HG02884 (cell line): Measurements from ENCODE around the gene THADA.
"Not testable (repeated sequence)": the region's sequence is repeated elsewhere in the genome, so short reads cannot be mapped to it uniquely, and the experiment has no call there.

ENCODE experiments used
- ATAC-seq: cut with Tn5 transposase; IDR thresholded peaks from one replicate; pipeline ENCODE4 v1.9.1; 2021; ENCODE audit warnings: mild to moderate bottlenecking, moderate library complexity; ENCODE audit not compliant: unreplicated experiment

THADA gene

GRCh38 chr2:43605079-43605655 lies 9.3 kb upstream of the THADA start:
- no peak for ATAC-seq

GRCh38 chr2:43604674-43605073 lies 8.8 kb upstream of the THADA start:
- ATAC-seq: no peak

- not testable (repeated sequence) for ATAC-seq
Observed at GRCh38 chr2:43600596-43600995, 4.8 kb upstream of the THADA start.

GRCh38 chr2:43594875-43595274 lies 963 bp downstream of the THADA start:
- ATAC-seq: no peak

- no peak for ATAC-seq
Observed at GRCh38 chr2:43593254-43593653, 2.6 kb downstream of the THADA start.

- ATAC-seq: no peak
Observed at GRCh38 chr2:43592443-43592842, 3.4 kb downstream of the THADA start.

- ATAC-seq: no peak
Observed at GRCh38 chr2:43585708-43586107, 10.1 kb downstream of the THADA start.

- no peak for ATAC-seq
Observed at GRCh38 chr2:43579275-43579981, 16.4 kb downstream of the THADA start.

- no peak for ATAC-seq
Observed at GRCh38 chr2:43576981-43577892, 18.6 kb downstream of the THADA start.

GRCh38 chr2:43572244-43572643 lies 23.6 kb downstream of the THADA start:
- no peak for ATAC-seq

- ATAC-seq: peak; percentile 69
Observed at GRCh38 chr2:43569921-43570320, 25.9 kb downstream of the THADA start.

- ATAC-seq: no peak
Observed at GRCh38 chr2:43568228-43568627, 27.6 kb downstream of the THADA start.

- no peak for ATAC-seq
Observed at GRCh38 chr2:43566461-43566729, 29.4 kb downstream of the THADA start.

GRCh38 chr2:43563679-43564078 lies 32.2 kb downstream of the THADA start:
- ATAC-seq: no peak

- no peak for ATAC-seq
Observed at GRCh38 chr2:43560231-43560547, 35.6 kb downstream of the THADA start.

GRCh38 chr2:43559391-43560230 lies 36.2 kb downstream of the THADA start:
- peak; percentile 79 for ATAC-seq

GRCh38 chr2:43557196-43557595 lies 38.6 kb downstream of the THADA start:
- no peak for ATAC-seq

- ATAC-seq: no peak
Observed at GRCh38 chr2:43556256-43556655, 39.6 kb downstream of the THADA start.

- no peak for ATAC-seq
Observed at GRCh38 chr2:43553341-43553855, 42.4 kb downstream of the THADA start.

- ATAC-seq: no peak
Observed at GRCh38 chr2:43551990-43552389, 43.8 kb downstream of the THADA start.

GRCh38 chr2:43548381-43548780 lies 47.5 kb downstream of the THADA start:
- not testable (repeated sequence) for ATAC-seq
